GM21619 (cell line): ENCODE data around the gene CLEC12A.

ENCODE experiments used
- ATAC-seq: cut with Tn5 transposase; IDR thresholded peaks from one replicate; pipeline ENCODE4 v1.9.1; 2021; ENCODE audit not compliant: unreplicated experiment

CLEC12A gene

DNA sequence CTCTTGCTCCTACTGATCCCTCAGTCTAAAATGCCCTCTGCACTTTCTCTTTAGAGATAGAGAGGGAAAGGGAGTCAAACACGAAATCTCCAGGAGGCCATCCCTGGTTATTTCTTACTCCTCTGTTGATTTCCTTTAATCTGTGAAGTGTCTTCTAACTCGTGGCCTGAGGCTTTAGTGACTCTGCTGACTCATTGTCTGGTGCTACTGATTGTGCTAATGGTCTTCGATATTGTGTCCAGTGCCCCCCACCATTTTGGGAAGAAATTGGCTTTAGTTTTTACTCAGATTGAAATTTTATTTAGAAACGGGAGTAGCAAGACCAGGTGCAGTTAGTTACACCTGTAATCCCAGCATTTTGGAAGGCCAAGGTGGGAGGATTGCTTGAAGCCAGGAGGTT is 60.1 kb downstream of the CLEC12A start:
- no peak for ATAC-seq

DNA sequence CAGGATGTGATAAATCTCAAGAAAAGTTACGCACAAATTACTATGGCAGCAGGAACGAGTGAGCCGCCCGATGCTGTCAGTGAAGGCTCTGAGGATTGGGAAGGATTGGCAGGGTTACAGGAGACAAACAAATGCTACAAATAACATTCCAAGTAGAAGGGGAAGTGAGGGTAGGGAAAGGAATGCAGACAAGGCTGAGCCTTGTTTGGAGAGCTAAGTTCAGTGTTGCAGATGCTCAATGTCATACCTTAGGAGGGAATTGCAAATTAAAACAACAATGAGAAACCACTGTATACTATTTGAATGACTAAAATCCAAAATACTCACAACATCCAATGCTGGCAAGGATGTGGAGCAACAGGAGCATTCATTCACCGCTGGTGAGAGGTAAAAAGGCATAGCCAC is 60.6 kb downstream of the CLEC12A start:
- ATAC-seq = no peak

DNA sequence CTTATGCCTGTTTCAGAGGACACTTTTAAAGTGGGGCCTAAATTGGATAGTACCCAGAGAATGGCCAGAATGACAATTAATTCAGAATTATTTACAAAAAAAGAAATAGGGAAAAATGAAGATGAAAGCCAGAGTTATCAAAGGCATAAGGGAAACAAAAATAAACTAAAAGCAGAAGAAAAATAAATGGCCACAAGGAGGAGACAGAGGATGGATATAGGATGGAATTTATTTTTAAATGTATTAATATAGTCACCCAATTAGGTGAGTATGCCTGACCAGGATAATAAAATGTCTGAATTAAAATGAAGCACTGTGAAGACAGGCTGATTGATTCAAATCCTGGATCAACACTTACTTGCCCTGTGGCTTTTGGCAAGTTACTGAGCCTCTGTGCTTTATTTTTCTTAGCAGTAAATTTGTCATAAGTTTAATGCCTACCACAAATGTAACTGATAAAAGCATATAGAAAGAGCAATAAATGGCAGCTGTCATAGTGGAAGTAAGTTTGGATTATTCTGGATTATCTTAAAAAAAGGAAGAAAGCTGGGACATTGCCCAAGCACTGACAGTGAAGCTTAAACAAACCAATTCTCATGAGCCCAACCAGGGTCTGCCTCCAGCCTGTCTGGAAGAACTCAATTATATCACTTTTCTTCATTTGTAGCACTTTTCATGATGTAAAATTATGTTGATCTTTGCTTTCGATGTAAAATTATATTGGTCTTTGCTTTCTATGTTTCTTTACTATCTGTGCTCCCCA is 62.8 kb downstream of the CLEC12A start:
- no peak for ATAC-seq
